Measurements from ENCODE around the gene KCNC1.
A peak's percentile ranks its signal among the peaks of the same experiment; 100 is the strongest.

The KCNC1 gene

GRCh38 chr11:17738151-17738973, 3.8 kb downstream of the KCNC1 start:
- DNase-seq: no peak

GRCh38 chr11:17739945-17740338, 5.4 kb downstream of the KCNC1 start:
- no peak for DNase-seq

- DNase-seq: no peak
Observed at GRCh38 chr11:17740649-17741235, 6.2 kb downstream of the KCNC1 start.

- no peak for DNase-seq
Observed at GRCh38 chr11:17741487-17741886, 6.9 kb downstream of the KCNC1 start.

GRCh38 chr11:17742019-17742418, 7.4 kb downstream of the KCNC1 start:
- no peak for DNase-seq

GRCh38 chr11:17743026-17743807, 8.6 kb downstream of the KCNC1 start:
- DNase-seq: no peak

GRCh38 chr11:17743808-17744119, 9.2 kb downstream of the KCNC1 start:
- DNase-seq: no peak

GRCh38 chr11:17744151-17744940, 9.8 kb downstream of the KCNC1 start:
- DNase-seq: no peak

GRCh38 chr11:17745023-17745772, 10.6 kb downstream of the KCNC1 start:
- no peak for DNase-seq

GRCh38 chr11:17746096-17746495, 11.5 kb downstream of the KCNC1 start:
- DNase-seq: no peak

GRCh38 chr11:17747131-17747955, 12.8 kb downstream of the KCNC1 start:
- no peak for DNase-seq

GRCh38 chr11:17748044-17748443, 13.5 kb downstream of the KCNC1 start:
- DNase-seq: no peak

- peak in 2 of 3 experiments; percentile 34 to 67 for DNase-seq
Observed at GRCh38 chr11:17748761-17749721, 14.5 kb downstream of the KCNC1 start.

GRCh38 chr11:17750013-17750800, 15.6 kb downstream of the KCNC1 start:
- no peak for DNase-seq

GRCh38 chr11:17750801-17751165, 16.2 kb downstream of the KCNC1 start:
- no peak for DNase-seq

GRCh38 chr11:17751558-17751957, 17.0 kb downstream of the KCNC1 start:
- no peak for DNase-seq

GRCh38 chr11:17752144-17752543, 17.6 kb downstream of the KCNC1 start:
- peak in 2 of 3 experiments; percentile 6 to 41 for DNase-seq

- no peak for DNase-seq
Observed at GRCh38 chr11:17753153-17753552, 18.6 kb downstream of the KCNC1 start.

GRCh38 chr11:17753641-17754040, 19.1 kb downstream of the KCNC1 start:
- no peak for DNase-seq
